Trophoblast cell (in vitro differentiated cells and primary cell): ENCODE results near the gene EID1.

Source experiments
- DNase-seq, 2 donors: peaks; one replicate each; pipeline ENCODE4 v3.0.0-alpha.2; 2016
- H2AFZ ChIP-seq: 2 replicates; pipeline ENCODE4 v1.6.1; 2013; ENCODE audit warnings: low read length, moderate library complexity, mild to moderate bottlenecking; ENCODE audit not compliant: insufficient read depth, poor library complexity
- H2AK5ac ChIP-seq: 2 replicates; pipeline ENCODE4 v1.6.1; 2013; ENCODE audit warnings: mild to moderate bottlenecking, low read length
- H2BK120ac ChIP-seq: 2 replicates; pipeline ENCODE4 v1.6.1; 2013; ENCODE audit warnings: low read length, mild to moderate bottlenecking, moderate library complexity; ENCODE audit not compliant: insufficient read depth, poor library complexity
- H2BK12ac ChIP-seq: 2 replicates; pipeline ENCODE4 v1.6.1; 2013; ENCODE audit warnings: mild to moderate bottlenecking, low read length, moderate library complexity
- H2BK5ac ChIP-seq: 2 replicates; pipeline ENCODE4 v1.6.1; 2013; ENCODE audit warnings: low read length, low read depth, moderate library complexity, mild to moderate bottlenecking; ENCODE audit not compliant: poor library complexity
- H3K14ac ChIP-seq: 2 replicates; pipeline ENCODE4 v1.6.1; 2013; ENCODE audit warnings: mild to moderate bottlenecking, low read length
- H3K18ac ChIP-seq: 2 replicates; pipeline ENCODE4 v1.6.1; 2013; ENCODE audit warnings: mild to moderate bottlenecking, low read length
- H3K23ac ChIP-seq: 2 replicates; pipeline ENCODE4 v1.6.1; 2013; ENCODE audit warnings: low read length
- H3K27ac ChIP-seq: 2 replicates; pipeline ENCODE4 v1.5.1; 2013; ENCODE audit warnings: low read depth, mild to moderate bottlenecking, inconsistent platforms, low read length, moderate library complexity
- H3K27me3 ChIP-seq: 2 replicates; pipeline ENCODE4 v1.6.1; 2013; ENCODE audit warnings: inconsistent platforms, mild to moderate bottlenecking, low read length, moderate library complexity; ENCODE audit not compliant: insufficient read depth
- H3K36me3 ChIP-seq, 2 experiments: 1 replicate in 1 of 2; 2 replicates in 1 of 2; pipeline ENCODE4 v1.6.1; 2013; ENCODE audit warnings: low read length in 2 of 2, mild to moderate bottlenecking in 2 of 2, moderate library complexity in 1 of 2; ENCODE audit not compliant: insufficient read depth in 2 of 2, control insufficient read depth in 1 of 2
- H3K4ac ChIP-seq: 2 replicates; pipeline ENCODE4 v1.6.1; 2013; ENCODE audit warnings: low read depth, mild to moderate bottlenecking, low read length, moderate library complexity
- H3K4me1 ChIP-seq, 2 experiments: 1 replicate in 1 of 2; 2 replicates in 1 of 2; pipeline ENCODE4 v1.6.1; 2013; ENCODE audit warnings: low read length in 2 of 2, mild to moderate bottlenecking in 2 of 2, moderate library complexity in 1 of 2; ENCODE audit not compliant: insufficient read depth in 2 of 2, control insufficient read depth in 1 of 2
- H3K4me2 ChIP-seq: 2 replicates; pipeline ENCODE4 v1.6.1; 2013; ENCODE audit warnings: inconsistent platforms, mild to moderate bottlenecking, low read length, moderate library complexity
- H3K4me3 ChIP-seq: 2 replicates; pipeline ENCODE4 v1.5.1; 2013; ENCODE audit warnings: mild to moderate bottlenecking, low read depth, low read length, inconsistent platforms
- H3K79me1 ChIP-seq: one replicate; pipeline ENCODE4 v1.6.1; 2013; ENCODE audit warnings: low read length
- H3K79me2 ChIP-seq: 2 replicates; pipeline ENCODE4 v1.6.1; 2013; ENCODE audit warnings: low read length, mild to moderate bottlenecking; ENCODE audit not compliant: control insufficient read depth, insufficient read depth, poor library complexity
- H3K9ac ChIP-seq: 2 replicates; pipeline ENCODE4 v1.6.1; 2013; ENCODE audit warnings: mild to moderate bottlenecking, low read length
- H3K9me3 ChIP-seq: 2 replicates; pipeline ENCODE4 v1.6.1; 2013; ENCODE audit warnings: low read depth, mild to moderate bottlenecking, control low read depth, inconsistent platforms, low read length; ENCODE audit not compliant: insufficient read depth
- H4K12ac ChIP-seq: 2 replicates; pipeline ENCODE4 v1.6.1; 2013; ENCODE audit warnings: low read depth, mild to moderate bottlenecking, low read length, moderate library complexity
- H4K8ac ChIP-seq: 2 replicates; pipeline ENCODE4 v1.6.1; 2013; ENCODE audit warnings: low read depth, mild to moderate bottlenecking, low read length, moderate library complexity
- H4K91ac ChIP-seq: one replicate; pipeline ENCODE4 v1.6.1; 2013; ENCODE audit warnings: low read depth, mild to moderate bottlenecking, low read length, moderate library complexity
- WGBS: extraction: QIAGEN DNeasy Blood & Tissue Kit; methylation state at CpG from one replicate; pipeline ENCODE4 v1.1.7; 2013; ENCODE audit warnings: missing lambda C conversion rate; ENCODE audit not compliant: insufficient read length, insufficient coverage; ENCODE audit errors: extremely low coverage; 5-methylcytosine and 5-hydroxymethylcytosine counted together

EID1 gene

GRCh38 chr15:48875241-48875960, 2.5 kb upstream of the EID1 start:
- no peak overlapping the region for H3K18ac ChIP-seq
- H3K79me1 ChIP-seq, result peaks cover 7% of the 10 kb centered on the region
- H2BK120ac ChIP-seq, result no peak overlapping the region
- no peak overlapping the region for H3K14ac ChIP-seq
- H4K12ac ChIP-seq, result no peak overlapping the region
- H2AK5ac ChIP-seq, result no peak overlapping the region
- no peaks in the 10 kb centered on the region for H3K36me3 ChIP-seq
- WGBS, result no CpG with 5 or more reads among the region's 2 CpGs
- no peak overlapping the region for H2AFZ ChIP-seq
- H3K9ac ChIP-seq, result no peak overlapping the region
- no peak overlapping the region for H4K8ac ChIP-seq
- H3K9me3 ChIP-seq, result no peaks in the 10 kb centered on the region
- H3K79me2 ChIP-seq, result peaks cover 4% of the 10 kb centered on the region
- no peak overlapping the region for H3K23ac ChIP-seq
- no peak overlapping the region for H3K4me2 ChIP-seq
- no peak overlapping the region for H4K91ac ChIP-seq
- H3K4ac ChIP-seq, result no peak overlapping the region
- no peaks in the 10 kb centered on the region for H3K27me3 ChIP-seq
- H2BK12ac ChIP-seq, result no peak overlapping the region
- H3K27ac ChIP-seq, result no peak overlapping the region
- H3K4me3 ChIP-seq, result no peak overlapping the region
- no peak overlapping the region for H2BK5ac ChIP-seq
- no peaks in the 10 kb centered on the region for H3K4me1 ChIP-seq
- DNase-seq, result no peak

- H2AK5ac ChIP-seq, result no peak overlapping the region
- no peak overlapping the region for H3K27ac ChIP-seq
- no peaks in the 10 kb centered on the region for H3K9me3 ChIP-seq
- H4K91ac ChIP-seq, result no peak overlapping the region
- H3K79me2 ChIP-seq, result peaks cover 4% of the 10 kb centered on the region
- no peaks in the 10 kb centered on the region for H3K27me3 ChIP-seq
- no peaks in the 10 kb centered on the region for H3K36me3 ChIP-seq
- no peak overlapping the region for H3K4me3 ChIP-seq
- H3K23ac ChIP-seq, result no peak overlapping the region
- H3K4me1 ChIP-seq, result no peaks in the 10 kb centered on the region
- H2BK5ac ChIP-seq, result no peak overlapping the region
- DNase-seq, result peak; percentile 59 to 88
- H3K4ac ChIP-seq, result no peak overlapping the region
- no peak overlapping the region for H3K4me2 ChIP-seq
- H3K18ac ChIP-seq, result no peak overlapping the region
- no peak overlapping the region for H2BK120ac ChIP-seq
- H3K9ac ChIP-seq, result no peak overlapping the region
- no CpG with 5 or more reads among the region's 3 CpGs for WGBS
- H2AFZ ChIP-seq, result no peak overlapping the region
- no peak overlapping the region for H2BK12ac ChIP-seq
- H3K79me1 ChIP-seq, result peaks cover 7% of the 10 kb centered on the region
- no peak overlapping the region for H4K12ac ChIP-seq
- no peak overlapping the region for H4K8ac ChIP-seq
- H3K14ac ChIP-seq, result no peak overlapping the region
Measured at GRCh38 chr15:48876057-48876456, 1.9 kb upstream of the EID1 start.

GRCh38 chr15:48880070-48880634, 2.2 kb downstream of the EID1 start:
- no peak overlapping the region for H2BK12ac ChIP-seq
- peaks cover 4% of the 10 kb centered on the region for H3K79me2 ChIP-seq
- H3K23ac ChIP-seq, result no peak overlapping the region
- no peak overlapping the region for H3K18ac ChIP-seq
- no peak overlapping the region for H4K8ac ChIP-seq
- H3K4me2 ChIP-seq, result no peak overlapping the region
- peaks cover 7% of the 10 kb centered on the region for H3K79me1 ChIP-seq
- H2AK5ac ChIP-seq, result no peak overlapping the region
- peak overlapping the region; percentile 38 for H2BK5ac ChIP-seq
- no peak for DNase-seq
- no peaks in the 10 kb centered on the region for H3K4me1 ChIP-seq
- H3K36me3 ChIP-seq, result no peaks in the 10 kb centered on the region
- no peak overlapping the region for H4K12ac ChIP-seq
- H3K27me3 ChIP-seq, result no peaks in the 10 kb centered on the region
- no peak overlapping the region for H3K4ac ChIP-seq
- H3K27ac ChIP-seq, result no peak overlapping the region
- H2BK120ac ChIP-seq, result no peak overlapping the region
- H3K9me3 ChIP-seq, result no peaks in the 10 kb centered on the region
- H4K91ac ChIP-seq, result no peak overlapping the region
- H3K14ac ChIP-seq, result no peak overlapping the region
- H3K9ac ChIP-seq, result no peak overlapping the region
- H3K4me3 ChIP-seq, result no peak overlapping the region
- WGBS, result no CpG with 5 or more reads among the region's 3 CpGs
- no peak overlapping the region for H2AFZ ChIP-seq

GRCh38 chr15:48883699-48884098, 5.8 kb downstream of the EID1 start:
- WGBS, result no CpG with 5 or more reads among the region's 2 CpGs
- Histone ChIP-seq H2BK5ac (no peak overlapping the region), H3K27ac (no peak overlapping the region), H3K4me2 (no peak overlapping the region), H2BK120ac (no peak overlapping the region), H4K8ac (no peak overlapping the region), H3K4me1 (no peaks in the 10 kb centered on the region), H2AFZ (no peak overlapping the region), H3K79me2 (no peaks in the 10 kb centered on the region), H3K4ac (no peak overlapping the region), H2BK12ac (no peak overlapping the region), H3K79me1 (no peaks in the 10 kb centered on the region), H3K9ac (no peak overlapping the region), H4K12ac (no peak overlapping the region), H3K36me3 (no peaks in the 10 kb centered on the region), H3K23ac (no peak overlapping the region), H4K91ac (no peak overlapping the region), H3K14ac (no peak overlapping the region), H3K9me3 (no peaks in the 10 kb centered on the region), H3K4me3 (no peak overlapping the region), H3K27me3 (no peaks in the 10 kb centered on the region), H2AK5ac (no peak overlapping the region), H3K18ac (no peak overlapping the region)
- DNase-seq, result no peak
